Measurements from ENCODE around the gene HSF4.

HSF4 gene

DNA sequence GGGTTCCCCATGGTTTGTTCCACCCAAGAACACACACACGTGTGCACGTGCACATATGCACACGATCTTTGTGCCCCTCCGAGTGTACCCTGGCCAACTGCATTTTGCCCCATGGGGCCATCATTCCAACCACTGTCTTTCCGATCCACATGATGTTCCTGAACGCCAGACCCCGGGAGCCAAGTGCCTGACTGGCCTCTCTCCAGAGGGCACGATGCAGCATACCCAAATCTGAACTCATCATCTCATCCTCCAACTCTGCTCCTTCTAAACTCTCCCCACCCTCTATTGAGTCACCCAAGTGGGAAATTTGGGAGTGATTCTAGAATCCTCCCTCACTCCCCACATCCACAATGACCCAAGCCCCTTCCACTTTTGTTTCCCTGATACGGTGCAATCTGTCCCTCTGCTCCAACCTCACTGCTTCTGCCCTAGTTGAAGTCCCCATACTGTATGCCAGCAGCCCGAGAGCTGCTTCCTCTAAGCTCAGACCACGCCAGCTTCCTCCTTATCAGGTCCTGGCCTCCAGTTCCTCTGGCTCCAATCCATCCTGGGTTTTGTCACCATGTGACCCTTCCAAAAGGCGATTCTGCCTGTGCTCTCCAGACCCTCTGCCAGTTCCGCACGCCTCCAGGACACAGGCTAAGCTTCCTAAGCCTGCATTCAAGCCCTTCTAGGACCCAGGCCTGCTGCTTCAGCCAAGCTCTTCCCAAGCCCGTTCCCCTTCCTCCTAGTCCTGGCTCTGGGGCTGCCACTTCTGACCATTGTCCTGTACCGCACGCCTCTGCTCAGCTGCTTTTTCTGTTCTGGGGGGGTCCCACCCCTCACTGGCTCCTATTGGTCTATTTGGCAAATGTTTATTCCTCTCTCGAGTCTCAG, 52.3 kb downstream of the HSF4 start:
- DNase-seq (ENCODE audit: low read depth in 1 of 2, low spot score in 1 of 2), result no peak
